ENCODE results near the gene NUP98. TPM values are rescaled to one million over a fixed set of nuclear protein-coding genes. Genes with fewer than 3 reads are reported as not detected.
A peak's percentile ranks its signal among the peaks of the same experiment; 100 is the strongest.

The NUP98 gene
- total and polyA plus RNA-seq, 2 of the 13 experiments (the other 11 are each of a cell fraction or from before 2014, with no cell fraction given): 76.6 to 85.3 TPM

DNA sequence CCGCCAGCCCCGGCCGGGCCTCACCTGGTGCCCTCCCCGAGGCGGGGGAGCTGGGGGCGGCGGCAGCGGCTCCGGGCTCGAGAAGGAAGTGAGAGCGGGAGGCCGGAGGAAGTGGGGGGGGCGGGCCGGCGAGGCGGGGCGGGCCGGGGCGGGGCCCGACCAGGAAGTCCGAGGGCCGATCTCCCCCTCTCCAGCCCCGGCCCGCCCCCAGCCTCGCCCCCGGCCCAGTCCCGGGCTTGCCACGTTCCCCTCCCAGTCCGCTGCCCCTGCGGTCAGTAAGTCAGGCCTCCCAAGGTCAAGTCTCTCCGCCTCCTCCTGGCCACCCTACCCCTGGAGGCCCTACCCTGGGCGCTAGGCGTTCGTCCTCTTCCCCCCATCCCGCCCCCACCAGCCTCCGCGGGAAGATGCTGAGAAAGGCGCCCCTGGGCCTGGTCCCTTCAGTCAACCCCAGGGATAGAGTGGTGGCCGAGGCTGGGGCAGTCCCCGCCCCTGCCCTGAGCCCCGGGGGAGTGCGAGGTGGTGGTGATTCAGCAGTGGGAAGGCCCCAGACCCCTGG lies 43.6 kb upstream of the NUP98 start, which contains the start of gene RHOG (continued):
- TF ChIP-seq, protein P1, sequence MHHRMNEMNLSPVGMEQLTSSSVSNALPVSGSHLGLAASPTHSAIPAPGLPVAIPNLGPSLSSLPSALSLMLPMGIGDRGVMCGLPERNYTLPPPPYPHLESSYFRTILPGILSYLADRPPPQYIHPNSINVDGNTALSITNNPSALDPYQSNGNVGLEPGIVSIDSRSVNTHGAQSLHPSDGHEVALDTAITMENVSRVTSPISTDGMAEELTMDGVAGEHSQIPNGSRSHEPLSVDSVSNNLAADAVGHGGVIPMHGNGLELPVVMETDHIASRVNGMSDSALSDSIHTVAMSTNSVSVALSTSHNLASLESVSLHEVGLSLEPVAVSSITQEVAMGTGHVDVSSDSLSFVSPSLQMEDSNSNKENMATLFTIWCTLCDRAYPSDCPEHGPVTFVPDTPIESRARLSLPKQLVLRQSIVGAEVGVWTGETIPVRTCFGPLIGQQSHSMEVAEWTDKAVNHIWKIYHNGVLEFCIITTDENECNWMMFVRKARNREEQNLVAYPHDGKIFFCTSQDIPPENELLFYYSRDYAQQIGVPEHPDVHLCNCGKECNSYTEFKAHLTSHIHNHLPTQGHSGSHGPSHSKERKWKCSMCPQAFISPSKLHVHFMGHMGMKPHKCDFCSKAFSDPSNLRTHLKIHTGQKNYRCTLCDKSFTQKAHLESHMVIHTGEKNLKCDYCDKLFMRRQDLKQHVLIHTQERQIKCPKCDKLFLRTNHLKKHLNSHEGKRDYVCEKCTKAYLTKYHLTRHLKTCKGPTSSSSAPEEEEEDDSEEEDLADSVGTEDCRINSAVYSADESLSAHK (CRISPR knock-in tag; IDR thresholded peaks at IDR 0.05; ENCODE audit: borderline replicate concordance): no peak
- 0 out of 2 replicates have a peak, but pooled peaks have one; percentile 33 for TF ChIP-seq ZNF777 (CRISPR knock-in tag; IDR thresholded peaks at IDR 0.05)
- no peak for TF ChIP-seq MIXL1 (CRISPR knock-in tag; IDR thresholded peaks at IDR 0.05)
- TF ChIP-seq ZNF230 (CRISPR knock-in tag; IDR thresholded peaks at IDR 0.05): no peak
- no peak for TF ChIP-seq ZFP82 (CRISPR knock-in tag; IDR thresholded peaks at IDR 0.05; ENCODE audit: borderline replicate concordance)
- no peak for TF ChIP-seq IRF2 (CRISPR knock-in tag; IDR thresholded peaks at IDR 0.05)

DNA sequence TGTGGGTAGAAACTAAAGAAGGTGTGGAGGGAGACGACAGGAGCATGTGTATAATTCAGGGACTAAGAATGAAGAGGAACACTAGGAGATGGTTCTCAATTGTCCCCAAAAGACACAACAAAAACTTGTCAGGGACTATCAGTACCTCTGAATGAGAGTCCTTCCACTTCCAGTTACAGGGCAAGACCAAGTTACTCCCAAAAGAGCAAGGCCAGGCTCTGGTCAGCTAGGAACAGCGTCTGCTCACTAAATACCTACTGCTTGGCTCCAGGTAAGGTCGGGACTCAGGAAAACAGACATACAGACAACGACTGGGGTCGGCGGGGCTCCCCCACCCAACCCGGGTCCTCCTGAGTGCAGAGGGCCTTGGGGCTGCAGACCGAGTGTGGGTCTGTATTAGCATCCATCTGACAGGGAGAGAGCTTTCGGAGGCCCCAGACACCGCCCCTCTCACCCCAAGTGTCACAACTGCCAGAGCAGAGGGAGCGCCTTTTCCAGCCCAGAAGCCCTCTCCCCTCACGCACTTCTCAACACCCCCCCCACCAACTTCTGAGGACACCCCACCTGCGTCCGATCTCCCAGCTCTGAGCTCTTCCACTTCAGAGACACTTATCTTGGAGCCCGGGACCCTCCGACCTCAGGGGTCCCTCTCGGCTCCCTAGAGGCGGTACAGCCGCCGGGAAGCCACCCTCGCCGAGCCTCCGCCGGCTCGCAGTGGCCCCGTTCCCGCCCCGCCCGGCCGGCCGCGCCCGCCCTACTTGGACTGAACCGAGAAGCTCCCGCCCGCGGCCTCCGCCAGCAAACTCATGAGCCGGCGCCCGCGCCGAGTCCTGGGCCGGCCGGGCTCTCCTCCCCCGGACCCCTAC lies 42.9 kb upstream of the NUP98 start:
- peak overlapping the region; percentile 79 to 84 (median 83) for H3K4me3 ChIP-seq (replicated peaks in 1 of 3; ENCODE audit: insufficient read depth in 1 of 3, low read depth in 2 of 3, low read length in 3 of 3)
- ATAC-seq: peak; percentile 67
- no peaks in the 10 kb centered on the region; a peak in 1 of 5 replicates for H3K36me3 ChIP-seq (replicated peaks in 1 of 2; ENCODE audit: control insufficient read depth in 1 of 2, insufficient read depth in 2 of 2, low read length in 2 of 2)
- no peaks in the 10 kb centered on the region for H3K9me3 ChIP-seq (ENCODE audit: low read length)
- DNase-seq (ENCODE audit: low spot score): no peak
- H3K27me3 ChIP-seq (ENCODE audit: control insufficient read depth in 1 of 2, insufficient read depth in 2 of 2, low read length in 2 of 2): no peaks in the 10 kb centered on the region; a peak in 1 of 5 replicates
- no TSS peak for BruUV-seq (replicated peaks)
- H2AFZ ChIP-seq (ENCODE audit: low read length): peak overlapping the region; percentile 9
- WGBS (ENCODE audit: low lambda C conversion rate): 5% methylated on average over 14 of the region's 46 CpGs
- CTCF ChIA-PET (ENCODE audit: low intra/inter-chr PET ratio, low total read pairs): no interaction called here
- H3K4me1 ChIP-seq (ENCODE audit: insufficient read depth, low read length): peaks cover 51% of the 10 kb centered on the region
- peaks cover 23% of the 10 kb centered on the region for H3K79me2 ChIP-seq (ENCODE audit: insufficient read depth, low read length)
- POLR2A ChIA-PET: interaction anchor here (0.5 to 4.8 kb wide), 7 partner anchors 9 to 213 kb away, joined by 3 to 42 read pairs (median 6); partner anchors contain the start of genes NUP98, PGAP2 and STIM1
- intact Hi-C loops (cut with micrococcal nuclease; ENCODE audit: unreplicated experiment): loop anchor here (2.0 kb wide), 2 partner anchors 15 to 31 kb away; partner anchors contain the start of genes PGAP2 and STIM1
- in situ Hi-C loops (cut with HindIII; ENCODE audit: extremely low pct_ligation_motif_present, low pct_unique_long_range_greater_than_20kb): no loop called here
- no peak for FAIRE-seq
- peak overlapping the region; percentile 61 for H3K27ac ChIP-seq (ENCODE audit: extremely low read length, insufficient read depth, low read length)
- H4K20me1 ChIP-seq (ENCODE audit: insufficient read depth, low read length): peaks cover 5% of the 10 kb centered on the region; the same call in 1 of the 2 replicates
- peak overlapping the region; percentile 97 for H3K4me2 ChIP-seq (ENCODE audit: low read depth, low read length)
- H3K9ac ChIP-seq (ENCODE audit: insufficient read depth, low read depth, low read length): peak overlapping the region; percentile 73
- TF ChIP-seq, protein P2, sequence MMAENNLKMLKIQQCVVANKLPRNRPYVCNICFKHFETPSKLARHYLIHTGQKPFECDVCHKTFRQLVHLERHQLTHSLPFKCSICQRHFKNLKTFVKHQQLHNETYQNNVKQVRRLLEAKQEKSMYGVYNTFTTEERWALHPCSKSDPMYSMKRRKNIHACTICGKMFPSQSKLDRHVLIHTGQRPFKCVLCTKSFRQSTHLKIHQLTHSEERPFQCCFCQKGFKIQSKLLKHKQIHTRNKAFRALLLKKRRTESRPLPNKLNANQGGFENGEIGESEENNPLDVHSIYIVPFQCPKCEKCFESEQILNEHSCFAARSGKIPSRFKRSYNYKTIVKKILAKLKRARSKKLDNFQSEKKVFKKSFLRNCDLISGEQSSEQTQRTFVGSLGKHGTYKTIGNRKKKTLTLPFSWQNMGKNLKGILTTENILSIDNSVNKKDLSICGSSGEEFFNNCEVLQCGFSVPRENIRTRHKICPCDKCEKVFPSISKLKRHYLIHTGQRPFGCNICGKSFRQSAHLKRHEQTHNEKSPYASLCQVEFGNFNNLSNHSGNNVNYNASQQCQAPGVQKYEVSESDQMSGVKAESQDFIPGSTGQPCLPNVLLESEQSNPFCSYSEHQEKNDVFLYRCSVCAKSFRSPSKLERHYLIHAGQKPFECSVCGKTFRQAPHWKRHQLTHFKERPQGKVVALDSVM (CRISPR knock-in tag; IDR thresholded peaks at IDR 0.05): 0 out of 2 replicates have a peak, but pooled peaks have one; percentile 35
- TF ChIP-seq GLI4 (CRISPR knock-in tag; IDR thresholded peaks at IDR 0.05; ENCODE audit: borderline replicate concordance) (0 out of 2 replicates have a peak, but pooled peaks have one; percentile 31), HNRNPUL1 (IDR thresholded peaks at IDR 0.05; ENCODE audit: low read depth, low read length) (no peak), ZNF883 (CRISPR knock-in tag; IDR thresholded peaks at IDR 0.05; ENCODE audit: not compliant biosample characterization) (peak; percentile 39), MAZ (IDR thresholded peaks at IDR 0.05; ENCODE audit: borderline replicate concordance, low read depth, low read length) (0 out of 2 replicates have a peak, but pooled peaks have one; percentile 44), MAZ (CRISPR knock-in tag; IDR thresholded peaks at IDR 0.05; ENCODE audit: low read depth) (0 out of 2 replicates have a peak, but pooled peaks have one; percentile 36), CAMTA2 (CRISPR knock-in tag; IDR thresholded peaks at IDR 0.05; ENCODE audit: borderline replicate concordance) (no peak), KDM3A (CRISPR knock-in tag; IDR thresholded peaks at IDR 0.05; ENCODE audit: low read depth) (no peak)
- TF ChIP-seq, protein P3, sequence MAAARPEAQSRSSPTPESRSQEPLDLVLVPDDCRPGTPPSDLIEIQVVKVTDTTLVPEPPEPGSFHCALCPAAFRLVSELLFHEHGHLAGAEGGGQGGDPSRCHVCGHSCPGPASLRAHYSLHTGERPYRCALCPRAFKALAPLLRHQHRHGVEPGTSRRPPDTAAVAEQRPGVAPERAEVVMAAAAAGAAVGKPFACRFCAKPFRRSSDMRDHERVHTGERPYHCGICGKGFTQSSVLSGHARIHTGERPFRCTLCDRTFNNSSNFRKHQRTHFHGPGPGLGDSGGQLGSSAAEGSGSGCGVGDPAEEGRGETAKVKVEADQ (CRISPR knock-in tag; IDR thresholded peaks at IDR 0.05; ENCODE audit: borderline replicate concordance): 0 out of 2 replicates have a peak, but pooled peaks have one; percentile 59
